NCI-H187 treated with DMSO at 0.1 percent for 48 hours (cell line): ENCODE data around the gene RHOT1.
"Not testable (repeated sequence)": the region's sequence is repeated elsewhere in the genome, so short reads cannot be mapped to it uniquely, and the experiment has no call there.

Experiments
- DNase-seq: peaks from one replicate; lab custom pipeline; 2025; lab: John Stamatoyannopoulos, UW

Gene RHOT1

DNA sequence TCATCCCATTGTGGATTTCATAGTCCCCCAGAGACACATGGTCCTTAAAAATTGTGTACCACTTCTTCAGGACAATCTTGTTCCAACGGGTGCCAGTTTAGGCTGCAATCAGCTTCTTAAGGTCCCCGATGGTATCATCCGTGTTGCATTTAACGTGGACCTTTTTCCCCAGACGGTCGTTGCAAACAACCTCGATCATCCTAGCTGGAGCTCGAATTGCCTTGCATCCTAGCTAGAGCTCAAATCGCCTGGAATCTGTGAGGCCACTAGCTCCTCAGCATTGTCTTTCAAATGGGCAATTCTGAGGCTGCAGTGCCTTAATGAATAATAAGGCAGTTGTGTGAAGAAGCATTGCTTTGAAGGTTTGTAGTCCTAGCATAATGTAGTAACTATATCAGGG is 85.6 kb downstream of the RHOT1 start:
- no peak for DNase-seq

DNA sequence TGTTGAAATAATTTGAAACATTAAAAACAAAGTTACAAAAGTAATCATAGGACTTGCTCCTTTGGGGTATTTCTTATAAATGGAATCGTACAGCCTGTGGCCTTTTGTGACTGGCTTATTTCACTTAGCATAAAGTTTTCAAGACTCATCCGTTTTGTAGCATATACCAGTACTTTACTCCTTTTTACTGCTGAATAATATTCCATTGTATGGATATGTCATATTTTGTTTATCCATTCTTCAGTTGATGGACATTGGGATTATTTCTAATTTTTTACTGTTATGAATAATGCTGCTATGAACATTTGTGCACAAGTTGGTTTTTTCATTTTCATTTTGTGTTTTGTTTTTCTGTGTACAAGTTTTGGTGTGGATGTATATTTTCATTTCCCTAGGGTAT is 93.3 kb downstream of the RHOT1 start:
- no peak for DNase-seq

DNA sequence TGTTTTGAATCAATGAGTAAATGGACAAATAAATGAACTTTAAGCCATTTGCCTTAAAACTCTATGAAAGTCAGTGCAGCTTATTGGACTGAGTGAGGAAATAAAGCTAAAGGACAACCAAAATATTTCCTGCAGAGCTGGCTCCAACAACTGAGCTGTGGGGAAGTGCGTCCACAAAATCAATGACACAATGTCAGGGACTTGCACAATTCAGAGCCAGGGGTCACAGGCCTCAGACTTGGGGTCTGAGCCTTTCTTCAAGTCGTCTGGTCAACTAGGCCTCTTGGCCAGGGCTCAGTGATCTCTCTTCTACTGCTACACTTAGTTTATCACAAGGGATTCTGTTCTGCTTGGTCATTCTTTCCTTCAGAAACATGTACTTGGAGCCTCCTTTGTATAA is 97.2 kb downstream of the RHOT1 start:
- no peak for DNase-seq

DNA sequence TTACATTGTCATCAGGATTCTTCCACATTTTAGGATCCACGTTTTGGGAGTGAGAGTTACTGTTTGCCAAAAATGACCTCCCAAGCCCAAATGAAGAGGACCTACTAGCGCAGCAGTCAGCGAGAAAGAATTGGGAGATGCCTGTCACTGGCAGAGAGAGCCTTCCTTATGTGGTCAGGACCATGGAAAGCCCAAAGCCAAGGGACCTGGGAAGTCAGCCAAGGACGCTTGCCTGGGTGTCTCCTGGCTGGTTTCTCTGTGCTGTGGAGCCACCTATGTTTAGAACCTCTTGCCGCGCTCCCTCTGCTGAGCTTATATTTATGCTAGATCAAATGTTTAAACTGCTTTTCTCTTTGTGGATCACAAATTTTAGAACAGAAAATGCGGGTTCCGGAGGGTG is 98.4 kb downstream of the RHOT1 start:
- DNase-seq: no peak

DNA sequence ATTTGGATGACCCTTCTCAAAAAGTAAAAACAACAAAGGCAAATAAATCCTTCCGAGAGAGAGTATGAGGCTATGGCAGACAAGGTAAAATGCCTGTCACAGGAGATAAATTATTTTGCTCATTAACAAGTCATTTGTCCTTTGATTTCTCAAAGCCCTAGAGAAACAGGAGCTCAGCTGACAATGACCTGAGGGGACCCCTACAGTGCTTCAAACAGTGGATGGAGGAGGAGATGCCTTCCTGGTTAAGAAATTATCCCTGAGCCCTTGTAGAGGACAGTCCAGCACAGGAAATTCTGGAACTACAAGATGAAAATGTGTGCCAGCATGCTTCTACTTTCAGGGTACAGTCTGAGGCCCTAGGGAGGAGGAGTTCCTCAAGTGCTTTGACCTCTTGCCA is 99.3 kb downstream of the RHOT1 start:
- no peak for DNase-seq

DNA sequence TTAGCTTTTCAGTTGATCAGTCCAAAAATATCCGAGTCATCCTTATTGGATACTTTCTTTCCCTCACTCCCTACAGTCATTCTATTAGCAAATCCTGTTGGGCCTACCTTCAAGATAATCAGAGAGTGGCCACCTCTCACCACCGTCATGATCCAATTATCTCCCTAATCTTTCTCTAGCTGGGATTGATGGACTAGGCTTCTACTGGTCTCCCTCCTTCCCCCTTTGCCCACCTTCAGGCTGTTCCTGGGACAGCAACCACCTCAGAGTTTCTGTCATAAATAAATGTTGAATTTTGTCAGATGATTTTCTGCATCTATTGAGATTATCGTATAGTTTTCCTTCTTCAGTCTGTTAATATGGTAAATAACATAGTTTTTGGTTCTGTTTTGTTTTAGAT is 107.2 kb downstream of the RHOT1 start:
- no peak for DNase-seq

DNA sequence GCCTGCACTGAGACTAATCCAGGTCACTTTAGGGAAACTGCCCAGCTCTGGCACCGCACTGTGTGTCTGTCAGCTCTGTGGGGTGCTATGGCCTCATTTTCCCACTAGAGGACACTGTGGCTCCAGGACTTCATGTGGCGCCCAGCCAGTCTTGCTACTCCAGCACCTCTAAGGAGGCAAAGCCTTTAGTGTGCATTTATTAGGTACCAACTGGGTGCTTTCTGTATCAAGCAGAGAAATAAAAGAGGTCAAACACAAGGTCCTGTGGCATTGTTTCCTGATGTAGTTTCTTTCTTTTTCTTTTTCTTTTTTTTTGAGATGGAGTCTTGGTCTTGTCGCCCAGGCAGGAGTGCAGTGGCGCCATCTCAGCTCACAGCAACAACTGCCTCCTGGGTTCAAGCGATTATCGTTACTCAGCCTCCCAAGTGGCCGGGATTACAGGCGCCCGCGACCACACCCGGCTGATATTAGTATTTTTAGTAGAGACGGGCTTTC is 110.9 kb downstream of the RHOT1 start:
- DNase-seq: no peak

DNA sequence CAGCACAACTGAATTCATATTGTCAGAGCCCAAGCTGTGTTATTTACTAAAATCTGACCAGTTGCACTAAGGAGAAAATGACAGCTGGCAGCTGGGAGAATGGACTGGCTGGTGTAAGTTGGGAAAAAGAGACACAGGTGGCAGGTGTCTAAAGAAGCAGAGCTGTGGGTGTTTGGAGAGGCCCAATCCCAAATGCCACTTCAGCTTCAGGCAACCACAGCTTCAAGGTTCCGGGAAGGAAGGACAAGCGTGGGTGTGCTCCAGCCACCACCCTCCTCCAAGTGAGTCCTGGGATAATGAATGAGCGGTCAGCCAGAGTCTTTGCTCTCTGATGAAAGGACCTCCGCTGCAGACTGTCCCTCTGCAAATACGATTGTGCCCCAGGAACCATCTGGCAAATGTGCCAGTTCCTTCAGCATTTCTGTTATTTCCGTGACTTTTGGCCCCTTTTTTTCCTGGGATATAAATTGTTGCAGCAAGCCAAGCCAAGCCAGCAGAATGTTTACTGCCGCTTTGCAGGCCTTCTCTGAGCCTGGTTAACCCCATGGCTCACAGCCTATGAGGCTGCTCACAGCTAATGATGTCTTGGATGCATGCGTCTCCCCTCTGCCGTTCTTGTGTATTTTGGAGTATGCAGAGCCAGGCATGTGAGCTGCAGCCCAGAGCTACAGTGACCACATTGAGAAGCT is 113.9 kb downstream of the RHOT1 start:
- DNase-seq: no peak

DNA sequence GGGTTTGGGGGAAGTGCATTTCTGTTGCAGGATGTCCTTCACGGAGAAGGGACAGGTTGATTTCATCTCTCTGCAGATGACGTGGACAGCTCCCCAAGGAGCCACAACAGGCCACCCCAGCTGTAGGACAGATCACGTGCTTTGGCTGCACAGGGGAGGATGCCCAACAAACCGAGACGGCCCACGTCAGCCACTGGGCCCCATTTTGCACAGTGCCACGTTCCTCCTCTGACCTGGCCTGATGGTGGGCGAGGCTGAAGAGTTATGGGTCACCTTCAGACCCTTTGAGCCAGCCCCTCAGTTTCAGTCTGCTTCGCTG is 114.4 kb downstream of the RHOT1 start:
- DNase-seq: no peak

DNA sequence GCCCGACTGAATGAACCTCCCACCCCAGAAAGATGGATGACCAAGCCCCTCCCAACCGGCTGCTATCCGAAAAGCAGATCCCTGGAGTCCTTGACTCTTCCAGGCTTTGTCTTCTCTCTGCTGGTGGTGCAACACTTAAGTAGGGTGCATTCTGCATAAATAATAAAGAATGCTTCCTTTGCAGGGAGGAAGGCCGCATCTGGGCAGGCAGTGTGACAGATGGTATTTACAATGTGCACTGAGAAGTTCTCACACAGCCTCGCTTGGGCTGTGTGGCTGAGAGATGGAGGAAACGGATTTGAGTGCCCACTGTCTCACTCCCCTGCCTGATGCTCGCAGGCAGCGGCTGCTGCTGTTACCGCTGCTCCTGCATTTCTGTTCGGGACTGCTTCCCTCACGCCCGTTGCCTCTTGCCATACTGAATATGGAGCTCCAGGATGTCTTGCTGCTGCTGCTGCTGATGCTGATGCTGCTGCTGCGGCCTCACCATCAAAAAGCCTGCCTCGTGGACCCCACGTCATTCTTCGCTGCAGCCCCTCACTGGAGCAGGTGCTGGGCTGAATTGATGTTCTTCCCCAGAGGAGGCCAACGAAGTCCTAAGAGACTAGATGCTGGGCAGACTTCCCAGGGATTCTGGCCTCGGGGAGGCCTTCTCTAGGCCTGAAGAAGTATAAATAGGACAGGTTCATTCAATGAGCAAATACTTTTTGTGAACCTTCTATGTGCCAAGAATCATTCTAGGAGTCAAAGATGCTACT is 116.3 kb downstream of the RHOT1 start:
- DNase-seq: peak; percentile 63

DNA sequence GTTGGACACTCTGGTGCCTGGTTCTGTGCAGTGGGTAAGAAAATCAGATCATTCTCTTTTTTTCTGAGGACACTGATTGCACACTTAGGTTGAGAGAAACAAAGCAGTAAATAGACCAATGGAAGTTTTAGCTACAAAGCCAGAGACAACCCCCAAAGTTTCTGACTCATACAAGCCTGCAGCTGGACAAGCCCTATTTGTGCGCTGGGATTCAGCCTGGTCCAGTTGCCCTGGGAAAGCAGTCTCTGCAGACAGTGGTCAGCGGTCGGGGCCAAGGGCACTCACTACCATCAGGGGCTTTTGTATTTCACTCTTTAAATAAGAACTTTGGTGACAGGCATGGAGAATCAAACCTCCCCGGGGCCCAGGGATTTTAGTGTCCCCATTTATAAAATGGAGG is 117.3 kb downstream of the RHOT1 start:
- DNase-seq: no peak

DNA sequence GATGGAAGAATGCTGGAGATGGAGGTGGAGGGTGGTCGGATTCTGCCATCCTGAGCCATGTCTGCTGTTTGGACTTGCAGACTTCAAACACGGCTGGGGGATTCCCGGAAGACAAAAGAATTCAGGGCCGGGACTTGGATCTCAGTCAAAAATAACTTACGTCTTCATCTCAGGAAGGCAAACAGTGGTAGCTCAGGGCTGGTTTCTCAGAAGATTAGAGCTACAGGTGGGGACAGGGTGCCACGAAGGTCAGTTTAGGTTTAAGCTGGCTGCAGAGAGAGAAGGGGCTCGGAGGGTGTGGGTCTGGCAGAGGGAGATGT is 119.1 kb downstream of the RHOT1 start:
- no peak for DNase-seq

DNA sequence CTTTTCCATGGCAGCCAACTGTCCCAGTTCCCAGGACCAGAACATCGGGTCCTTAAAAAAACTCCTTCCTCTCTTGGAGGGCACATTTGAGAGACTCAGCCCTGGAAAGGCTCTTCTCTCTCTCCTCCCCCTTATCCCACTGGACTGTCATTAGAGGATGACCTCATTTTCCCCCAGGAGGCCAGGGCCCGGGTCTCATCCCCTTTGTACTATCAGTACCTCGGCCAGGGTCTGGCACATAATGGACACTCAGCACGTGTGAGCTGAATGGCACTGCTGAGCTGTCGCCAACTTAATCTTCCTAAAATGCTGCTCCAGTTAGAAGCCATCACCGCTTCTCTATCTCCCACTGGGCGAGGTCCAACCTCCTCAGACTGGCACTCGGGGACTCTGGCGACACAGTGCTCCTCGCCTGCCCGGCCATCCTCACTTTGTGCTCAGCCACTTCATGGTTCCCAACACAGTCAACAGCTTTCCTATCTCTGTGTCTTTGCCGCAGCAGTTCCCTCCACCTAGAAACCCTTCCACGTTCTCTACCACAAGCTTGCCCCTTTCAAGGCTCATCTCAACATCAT is 119.7 kb downstream of the RHOT1 start:
- DNase-seq: no peak

DNA sequence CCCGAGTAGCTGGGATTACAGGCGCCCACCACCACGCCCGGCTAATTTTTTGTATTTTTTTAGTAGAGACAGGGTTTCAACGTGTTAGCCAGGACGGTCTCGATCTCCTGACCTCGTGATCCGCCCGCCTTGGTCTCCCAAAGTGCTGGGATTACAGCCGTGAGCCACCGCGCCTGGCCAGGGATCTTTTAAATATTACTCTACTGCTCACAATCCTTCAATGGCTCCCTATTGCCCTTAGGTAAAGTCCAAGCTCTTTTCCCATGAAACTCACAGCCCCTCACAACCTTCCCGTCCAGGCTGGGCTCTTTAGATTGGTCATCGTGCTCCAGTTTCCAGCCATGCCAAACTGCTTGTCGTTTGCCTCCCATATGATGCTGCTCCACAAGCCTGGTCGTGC is 121.2 kb downstream of the RHOT1 start:
- DNase-seq: not testable (repeated sequence)

DNA sequence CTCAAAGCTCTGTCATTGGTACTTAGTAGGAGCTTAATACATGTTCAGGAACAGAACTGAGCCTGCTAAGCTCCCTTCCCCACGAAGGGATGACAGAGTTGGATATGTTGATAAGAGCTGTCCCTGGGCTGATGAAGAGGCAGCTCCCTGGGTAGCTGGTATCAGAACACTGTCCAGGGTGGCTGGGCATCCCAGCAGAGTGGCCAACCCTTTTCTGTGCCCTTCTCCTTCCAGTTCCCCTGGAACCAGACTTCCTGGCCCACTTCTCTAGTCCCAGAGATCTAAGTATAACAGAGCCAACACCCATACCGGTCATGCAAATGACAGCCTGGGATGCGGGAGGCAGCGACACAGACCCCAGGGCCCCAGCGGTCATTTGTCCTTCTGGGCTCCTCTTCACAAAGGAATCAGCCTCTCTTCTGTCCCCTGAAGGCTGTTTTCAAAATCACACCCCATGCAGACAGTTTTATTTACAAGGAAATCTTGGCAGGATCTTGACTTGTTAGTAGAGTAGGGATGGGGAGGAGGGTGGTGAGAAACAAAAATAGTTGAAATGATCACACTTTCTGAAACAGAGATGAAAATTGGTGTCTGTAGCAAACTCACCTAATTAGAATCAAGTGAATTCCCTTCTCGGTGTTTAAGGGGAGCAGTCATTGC is 122.0 kb downstream of the RHOT1 start:
- no peak for DNase-seq

DNA sequence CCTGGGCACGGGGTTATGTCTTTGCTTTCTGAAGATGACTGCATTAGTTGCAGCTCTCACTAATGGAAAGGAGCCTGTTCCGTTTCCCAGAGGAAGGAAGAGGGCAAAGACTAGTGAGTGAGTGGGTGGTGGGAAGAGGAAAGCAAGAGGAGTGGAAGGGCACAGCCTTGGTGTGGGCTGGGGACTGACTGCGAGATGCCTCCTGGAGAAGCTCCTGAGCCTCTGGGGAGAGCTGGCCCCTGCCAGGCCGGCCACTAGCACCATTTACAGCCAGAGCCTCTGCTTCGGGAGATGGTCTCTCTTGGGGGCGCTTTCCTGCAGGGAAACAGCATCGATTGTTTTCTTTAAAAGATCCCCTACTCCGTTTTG is 122.5 kb downstream of the RHOT1 start:
- no peak for DNase-seq

DNA sequence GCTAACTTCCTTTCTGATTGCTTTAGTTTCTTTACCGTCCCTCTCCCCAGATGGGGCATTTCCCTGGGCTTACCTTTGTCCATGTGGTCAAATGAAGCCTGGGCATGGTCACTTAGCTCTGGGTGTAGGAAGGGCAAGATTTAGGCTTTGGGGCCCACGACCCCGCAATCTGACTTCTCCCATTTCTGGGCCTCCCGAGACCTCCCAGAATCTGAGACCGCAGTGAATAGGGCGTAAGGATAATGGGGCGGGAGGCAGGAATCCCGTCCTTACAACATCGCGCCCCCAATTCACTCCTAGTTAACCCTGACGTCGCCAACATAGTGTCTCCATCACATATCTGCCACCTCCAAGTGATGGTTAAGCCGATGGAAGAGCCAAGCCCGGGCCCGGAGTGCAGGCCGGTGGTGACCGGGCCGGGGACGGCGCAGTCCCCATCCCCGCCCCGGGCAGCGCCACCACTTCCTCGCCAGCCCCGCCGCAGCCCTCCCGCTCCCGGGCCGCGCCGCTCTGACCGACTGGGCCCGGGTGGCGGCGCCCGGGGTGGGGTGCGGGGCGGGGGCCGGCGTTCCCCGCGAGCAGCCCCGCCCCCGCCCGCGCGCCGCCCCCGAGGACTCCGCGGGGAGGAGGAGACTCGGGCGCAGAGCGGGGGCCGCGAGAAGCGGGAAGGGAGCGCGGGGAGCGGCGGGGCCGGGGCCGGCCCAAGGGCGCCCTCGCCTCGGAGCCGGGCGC is 123.1 kb downstream of the RHOT1 start, which contains the start of gene RHBDL3:
RHBDL3 (plus strand) TSS at position 641 of the 732 bp plus-strand sequence. CDS start 358 bp downstream, outside the sequence.
- DNase-seq: no peak

DNA sequence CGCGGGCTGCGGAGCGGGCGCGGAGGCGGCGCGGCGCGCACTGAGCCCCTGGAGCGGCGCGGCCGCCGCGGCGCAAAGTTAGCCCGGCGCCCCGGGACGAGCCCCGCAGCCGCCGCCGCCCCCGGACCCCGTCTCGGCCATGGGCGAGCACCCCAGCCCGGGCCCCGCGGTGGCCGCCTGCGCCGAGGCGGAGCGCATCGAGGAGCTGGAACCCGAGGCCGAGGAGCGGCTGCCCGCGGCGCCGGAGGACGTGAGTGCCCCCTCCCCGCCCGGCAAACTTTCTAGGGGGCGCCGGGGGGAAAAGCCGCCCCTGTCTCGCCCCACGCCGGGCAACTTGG is 123.7 kb downstream of the RHOT1 start:
- DNase-seq: no peak

DNA sequence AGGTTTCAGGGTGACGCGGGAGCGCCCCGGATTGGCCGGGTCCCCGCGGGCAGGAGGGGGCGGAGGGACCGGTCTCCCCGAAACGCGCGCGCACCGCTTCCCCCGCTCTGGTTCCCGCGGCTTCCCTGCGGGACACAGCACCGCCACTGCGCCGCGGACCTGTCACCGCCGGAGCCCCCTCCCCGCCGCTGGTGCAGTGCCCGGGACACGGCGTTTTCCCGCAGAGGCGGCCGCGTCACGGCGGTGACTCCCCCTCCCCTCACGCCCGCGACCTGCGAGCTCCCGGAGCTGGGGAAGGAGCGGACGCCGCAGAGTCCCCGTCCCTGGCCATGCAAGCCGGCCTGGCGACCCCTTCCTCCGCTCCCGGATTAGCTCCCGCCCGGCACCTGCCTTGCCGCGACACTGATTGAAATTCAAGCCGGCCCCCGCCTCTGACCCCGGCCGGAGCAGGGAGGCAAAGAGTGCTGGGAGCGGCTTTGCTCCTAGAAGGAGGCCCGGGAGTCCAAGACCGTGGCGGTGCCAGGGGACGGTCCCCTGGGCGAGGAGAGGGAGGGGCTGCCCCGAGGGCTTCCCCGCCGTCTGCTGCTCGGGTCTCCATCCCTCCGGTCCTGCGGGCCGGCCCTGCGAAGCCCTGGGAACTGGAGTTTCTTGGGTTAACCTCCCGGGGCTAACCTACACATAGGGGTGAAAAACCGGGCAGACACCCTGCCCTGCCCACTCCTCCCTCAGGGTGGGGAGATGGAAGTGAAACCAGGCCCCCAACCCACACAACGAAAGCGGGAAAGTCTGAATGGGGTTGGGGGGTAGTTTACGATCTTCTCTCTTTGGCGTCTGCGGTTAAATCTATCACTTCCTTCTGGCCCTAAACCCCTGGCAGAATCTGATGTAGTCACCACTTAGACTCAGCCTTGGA is 124.3 kb downstream of the RHOT1 start:
- no peak for DNase-seq

DNA sequence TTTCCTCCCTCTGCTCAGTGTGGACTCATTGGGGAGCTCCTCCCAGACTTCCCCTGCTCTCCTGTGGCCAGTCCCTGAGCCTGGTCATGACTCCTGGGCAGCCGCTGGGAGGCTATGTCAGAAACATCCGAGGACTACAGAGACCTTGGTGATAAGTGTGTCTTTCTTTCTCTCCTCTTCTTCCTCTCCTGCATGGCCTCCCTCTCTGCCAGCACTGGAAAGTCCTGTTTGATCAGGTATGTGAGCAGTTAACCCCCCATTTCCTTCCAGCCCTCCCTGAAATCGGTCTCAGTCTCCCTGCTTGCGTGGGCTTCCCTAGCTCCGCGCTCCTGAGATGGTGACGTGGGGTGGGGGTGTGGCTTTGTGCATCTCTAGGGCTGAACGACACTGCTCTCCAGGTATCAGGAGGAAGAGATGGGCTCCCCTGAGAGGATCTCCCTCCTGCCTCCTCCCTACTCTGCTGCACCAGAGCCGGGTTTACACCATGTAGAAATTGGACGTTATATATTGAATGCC is 125.4 kb downstream of the RHOT1 start:
- no peak for DNase-seq

DNA sequence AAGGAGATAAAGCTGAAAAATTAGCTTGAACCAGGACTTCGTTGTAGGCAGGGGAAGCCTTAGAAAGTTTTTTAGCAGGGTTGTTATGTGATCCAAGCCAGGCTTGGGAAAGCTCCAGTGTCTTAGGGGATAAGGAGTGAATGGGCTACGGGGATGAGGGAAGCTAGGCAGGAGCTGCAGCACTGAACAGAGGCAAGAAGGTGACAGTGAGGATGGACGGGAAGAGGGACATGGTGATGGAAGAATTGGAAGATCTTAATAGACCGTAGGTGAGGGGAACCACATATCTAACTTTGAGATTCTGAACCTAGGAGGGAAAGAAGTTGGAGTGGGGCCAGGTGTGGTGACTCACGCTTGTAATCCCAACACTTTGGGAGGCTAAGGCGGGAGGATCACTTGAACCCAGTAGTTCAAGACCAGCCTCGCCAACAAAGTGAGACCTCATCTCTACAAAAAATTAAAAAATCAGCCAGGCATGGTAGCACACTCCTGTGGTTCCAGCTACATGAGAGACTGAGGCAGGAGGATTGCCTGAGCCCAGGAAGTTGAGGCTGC is 126.5 kb downstream of the RHOT1 start:
- no peak for DNase-seq
